Kidney glomerular epithelial cell (primary cell): ENCODE measurements around the gene KIAA0040.

Experiments
- DNase-seq: peaks from one replicate; lab custom pipeline; 2025; lab: John Stamatoyannopoulos, UW

Gene KIAA0040

GRCh38 chr1:175200678-175201521 is 8.3 kb upstream of the KIAA0040 start:
- DNase-seq = no peak

- peak; percentile 40 for DNase-seq
Measured at GRCh38 chr1:175198332-175198731, 5.8 kb upstream of the KIAA0040 start.

GRCh38 chr1:175197531-175197930 is 5.0 kb upstream of the KIAA0040 start:
- DNase-seq = peak; percentile 56

- no peak for DNase-seq
Measured at GRCh38 chr1:175195798-175196197, 3.2 kb upstream of the KIAA0040 start.

GRCh38 chr1:175195281-175195680 is 2.7 kb upstream of the KIAA0040 start:
- no peak for DNase-seq

GRCh38 chr1:175193527-175193910 is 943 bp upstream of the KIAA0040 start:
- DNase-seq = no peak

GRCh38 chr1:175192111-175192629 is 406 bp downstream of the KIAA0040 start:
- peak; percentile 56 for DNase-seq

GRCh38 chr1:175191659-175192058 is 917 bp downstream of the KIAA0040 start:
- no peak for DNase-seq

- DNase-seq = no peak
Measured at GRCh38 chr1:175188936-175189335, 3.6 kb downstream of the KIAA0040 start.

GRCh38 chr1:175186433-175187160 is 6.0 kb downstream of the KIAA0040 start:
- DNase-seq = no peak

- DNase-seq = no peak
Measured at GRCh38 chr1:175185903-175186302, 6.7 kb downstream of the KIAA0040 start.

GRCh38 chr1:175183586-175183985 is 9.0 kb downstream of the KIAA0040 start:
- DNase-seq = no peak

GRCh38 chr1:175182201-175182746 is 10.3 kb downstream of the KIAA0040 start:
- no peak for DNase-seq

GRCh38 chr1:175179837-175180590 is 12.6 kb downstream of the KIAA0040 start:
- no peak for DNase-seq

GRCh38 chr1:175178456-175178855 is 14.1 kb downstream of the KIAA0040 start:
- no peak for DNase-seq

- no peak for DNase-seq
Measured at GRCh38 chr1:175178056-175178455, 14.5 kb downstream of the KIAA0040 start.

GRCh38 chr1:175176246-175176645 is 16.3 kb downstream of the KIAA0040 start:
- DNase-seq = peak; percentile 77

GRCh38 chr1:175174309-175175102 is 18.1 kb downstream of the KIAA0040 start:
- no peak for DNase-seq

GRCh38 chr1:175173531-175173930 is 19.0 kb downstream of the KIAA0040 start:
- no peak for DNase-seq

- DNase-seq = no peak
Measured at GRCh38 chr1:175172503-175172902, 20.1 kb downstream of the KIAA0040 start.
